Adrenal gland (tissue), 5 donors: ENCODE data around the gene MYOM1.

Experiments used
- CTCF ChIP-seq, 6 experiments: fragments of 450-650 bp in 4 of 6; fragments of 200-600 bp in 2 of 6; sonication (generic) in 1 of 6; IDR thresholded peaks; 1 replicate in 5 of 6; 2 replicates in 1 of 6; pipeline versions ENCODE4 v1.5.1 to v1.8.0; 2016 to 2021; ENCODE audit warnings: antibody characterized with exemption in 6 of 6, mild to moderate bottlenecking in 2 of 6, moderate library complexity in 1 of 6
- POLR2A ChIP-seq, 2 donors: fragments of 450-650 bp; IDR thresholded peaks; one replicate each; pipeline ENCODE4 v1.6.1; 2017; ENCODE audit warnings: antibody characterized with exemption in 2 of 2, mild to moderate bottlenecking in 2 of 2, moderate library complexity in 1 of 2
- donor health status: DM: no; HTN: no; CAD: no.

- TF ChIP-seq CTCF (IDR thresholded peaks at IDR 0.05) = no peak
- no peak for TF ChIP-seq POLR2A (IDR thresholded peaks at IDR 0.05)
These were observed 158.8 kb downstream of the MYOM1 start for GRCh38 chr18:3060667-3061580.
